Cardiac muscle cell (in vitro differentiated cells and primary cell): Measurements from ENCODE around the gene PRKD1. TPM values are rescaled to one million over a fixed set of nuclear protein-coding genes. Genes with fewer than 3 reads are reported as not detected.

ENCODE experiments used
- DNase-seq, 2 donors: peaks; one replicate each; pipeline versions ENCODE4 v3.0.0 to v3.0.0-alpha.2; 2010 to 2017; ENCODE audit warnings: low read depth in 1 of 2, low spot score in 1 of 2
- H3K27ac ChIP-seq: fragments of 200-600 bp; sonication (generic); 2 replicates; pipeline ENCODE4 v1.5.1; 2016
- H3K27me3 ChIP-seq: fragments of 200-600 bp; sonication (generic); 2 replicates; pipeline ENCODE4 v1.6.0; 2016; ENCODE audit warnings: control low read depth
- H3K36me3 ChIP-seq: fragments of 200-600 bp; sonication (generic); 2 replicates; pipeline ENCODE4 v1.5.1; 2016; ENCODE audit warnings: control low read depth
- H3K4me1 ChIP-seq: fragments of 200-600 bp; sonication (generic); 2 replicates; pipeline ENCODE4 v1.8.1; 2017; ENCODE audit warnings: low read depth, mild to moderate bottlenecking, mixed run types
- H3K4me3 ChIP-seq: fragments of 200-600 bp; sonication (generic); 2 replicates; pipeline ENCODE4 v1.5.1; 2016; ENCODE audit warnings: mild to moderate bottlenecking
- H3K9me3 ChIP-seq: fragments of 200-600 bp; sonication (generic); 2 replicates; pipeline ENCODE4 v1.5.1; 2017; ENCODE audit warnings: low read depth, mild to moderate bottlenecking, control low read depth
- CTCF ChIP-seq: IDR thresholded peaks from 2 replicates; pipeline ENCODE4 v1.5.1; 2012; ENCODE audit warnings: low read depth, mild to moderate bottlenecking, low read length
- polyA plus RNA-seq: library from polyadenylated mRNA; unstranded; fragments of >200 nt; fragmentation: Nextera tagmentation; extraction: Ambion mirVana; gene quantifications from 2 replicates; pipeline ENCODE4 v1.2.1, GENCODE V29; 2016
- total RNA-seq: library from RNA; depleted of rRNA; stranded (reverse); fragments of >200 nt; gene quantifications from 2 replicates; pipeline ENCODE4 v1.2.3, GENCODE V29; 2016

Gene PRKD1
- total and polyA plus RNA-seq, 2 experiments from 2014 or later, result 15.2 to 15.7 TPM

- H3K27ac ChIP-seq, result no peak overlapping the region
- TF ChIP-seq CTCF, result no peak
- H3K36me3 ChIP-seq, result no peaks in the 10 kb centered on the region
- no peaks in the 10 kb centered on the region for H3K9me3 ChIP-seq
- no peaks in the 10 kb centered on the region for H3K4me1 ChIP-seq
- H3K27me3 ChIP-seq, result no peaks in the 10 kb centered on the region
- DNase-seq, result peak in 1 of 2 donors; percentile 40
- no peak overlapping the region for H3K4me3 ChIP-seq
These were observed 239.8 kb downstream of the PRKD1 start for GRCh38 chr14:29687866-29688265.

- DNase-seq, result peak in 1 of 2 donors; percentile 29
- Histone ChIP-seq H3K4me1 (no peaks in the 10 kb centered on the region), H3K27me3 (no peaks in the 10 kb centered on the region), H3K9me3 (no peaks in the 10 kb centered on the region), H3K36me3 (no peaks in the 10 kb centered on the region), H3K4me3 (no peak overlapping the region), H3K27ac (no peak overlapping the region)
- no peak for TF ChIP-seq CTCF
These were observed 240.4 kb downstream of the PRKD1 start for GRCh38 chr14:29687071-29687765.

- H3K27ac ChIP-seq, result no peak overlapping the region
These were observed 242.7 kb downstream of the PRKD1 start for GRCh38 chr14:29684926-29685325.

DNA sequence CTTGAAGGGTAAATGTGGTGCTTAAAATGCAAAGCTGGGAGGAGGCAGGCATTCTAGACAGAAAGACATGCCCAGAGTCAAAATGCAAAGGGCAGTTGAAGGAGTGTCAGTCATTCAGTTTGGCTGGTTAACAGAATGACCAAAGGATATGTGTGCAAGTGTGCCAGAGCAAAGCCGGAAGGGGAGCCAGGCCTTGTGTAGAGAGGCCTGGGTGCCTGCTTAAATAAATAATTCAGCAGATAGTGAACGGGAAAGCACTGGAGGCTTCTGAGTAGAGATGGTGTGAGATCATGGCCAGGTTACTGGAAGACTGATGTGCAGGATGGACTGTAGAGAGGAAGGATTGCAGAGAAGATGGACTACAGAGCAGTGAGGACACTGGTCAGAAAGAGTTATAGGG, 244.9 kb downstream of the PRKD1 start:
- DNase-seq, result no peak
- H3K36me3 ChIP-seq, result no peaks in the 10 kb centered on the region
- no peak overlapping the region for H3K4me3 ChIP-seq
- H3K9me3 ChIP-seq, result no peaks in the 10 kb centered on the region
- H3K27ac ChIP-seq, result no peak overlapping the region
- TF ChIP-seq CTCF, result no peak
- no peaks in the 10 kb centered on the region for H3K27me3 ChIP-seq
- H3K4me1 ChIP-seq, result no peaks in the 10 kb centered on the region

More at GRCh38 chr14:29684926-29685325, 242.7 kb downstream of the PRKD1 start:
- no peak for TF ChIP-seq CTCF
- Histone ChIP-seq H3K9me3 (no peaks in the 10 kb centered on the region), H3K4me3 (no peak overlapping the region), H3K36me3 (no peaks in the 10 kb centered on the region), H3K4me1 (no peaks in the 10 kb centered on the region), H3K27me3 (no peaks in the 10 kb centered on the region)
- DNase-seq, result peak in 1 of 2 donors; percentile 29

DNA sequence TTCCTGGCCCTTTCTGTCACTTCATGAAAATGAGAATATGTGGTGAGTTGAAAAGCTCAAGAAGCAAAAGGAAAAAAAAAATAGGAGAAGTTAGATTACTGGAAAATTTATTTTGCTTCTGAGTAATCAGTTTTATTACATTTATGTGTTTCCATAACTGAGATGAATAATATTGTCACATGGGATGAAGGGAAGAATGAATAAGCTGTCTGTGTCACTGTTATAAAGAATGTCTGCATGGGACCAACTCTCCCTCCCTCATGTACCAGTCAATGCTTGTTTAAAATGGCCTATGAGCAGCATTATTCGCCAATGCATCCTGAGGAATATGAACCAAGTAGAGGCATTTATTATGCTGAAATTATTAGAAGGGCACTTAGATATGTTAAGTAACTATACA, 246.3 kb downstream of the PRKD1 start:
- no peak for DNase-seq
- H3K9me3 ChIP-seq, result no peaks in the 10 kb centered on the region
- no peaks in the 10 kb centered on the region for H3K27me3 ChIP-seq
- H3K4me1 ChIP-seq, result no peaks in the 10 kb centered on the region
- H3K4me3 ChIP-seq, result no peak overlapping the region
- H3K27ac ChIP-seq, result no peak overlapping the region
- no peak for TF ChIP-seq CTCF
- no peaks in the 10 kb centered on the region for H3K36me3 ChIP-seq
